HUES6 (cell line): ENCODE data around the gene UBE2D1.

ENCODE experiments used
- H3K27ac ChIP-seq: 2 replicates; pipeline ENCODE4 v1.7.0; 2013; ENCODE audit warnings: low read depth, mild to moderate bottlenecking, low read length, inconsistent platforms
- H3K27me3 ChIP-seq: 2 replicates; pipeline ENCODE4 v1.6.1; 2013; ENCODE audit warnings: low read length; ENCODE audit not compliant: control insufficient read depth, insufficient read depth
- H3K36me3 ChIP-seq: 2 replicates; pipeline ENCODE4 v1.6.1; 2013; ENCODE audit warnings: low read length; ENCODE audit not compliant: control insufficient read depth, insufficient read depth
- H3K4me1 ChIP-seq: 2 replicates; pipeline ENCODE4 v1.6.1; 2013; ENCODE audit warnings: low read length; ENCODE audit not compliant: control insufficient read depth, insufficient read depth
- H3K4me3 ChIP-seq: 2 replicates; pipeline ENCODE4 v1.5.1; 2013; ENCODE audit warnings: low read depth, low read length
- H3K9ac ChIP-seq: one replicate; pipeline ENCODE4 v1.6.1; 2013; ENCODE audit warnings: mild to moderate bottlenecking, low read length
- H3K9me3 ChIP-seq: 2 replicates; pipeline ENCODE4 v1.6.1; 2013; ENCODE audit warnings: low read depth, low read length; ENCODE audit not compliant: control insufficient read depth, insufficient read depth

Gene UBE2D1

DNA sequence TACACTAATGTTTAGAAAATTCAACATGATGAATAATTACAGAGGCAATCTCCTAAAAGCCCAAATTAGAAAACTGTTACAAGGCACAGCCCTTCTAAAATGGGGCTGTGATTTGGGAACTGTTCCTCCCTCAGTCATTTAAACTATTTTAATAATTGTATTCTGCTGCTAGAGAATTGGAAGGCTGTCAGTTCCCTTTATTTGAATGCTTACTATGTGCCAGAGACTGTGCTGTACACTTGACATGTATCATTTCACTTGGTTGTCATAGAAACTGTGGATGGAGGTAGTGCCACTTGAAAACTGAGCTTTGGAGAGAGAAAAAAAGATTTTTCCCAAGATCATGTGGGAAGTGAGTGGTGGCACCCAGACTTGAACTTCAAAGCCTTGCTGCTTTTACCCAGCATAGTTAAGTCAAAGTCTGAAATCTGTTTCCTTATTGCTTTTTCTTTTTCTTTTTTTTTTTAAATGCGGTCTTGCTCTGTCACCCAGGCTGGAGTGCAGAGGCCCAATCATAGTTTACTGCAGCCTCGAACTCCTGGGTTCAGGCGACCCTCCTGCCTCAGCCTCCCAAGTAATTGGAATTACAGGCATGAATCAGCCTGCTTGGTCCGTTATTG, 23.6 kb downstream of the UBE2D1 start:
- Histone ChIP-seq H3K36me3 (0 out of 2 replicates have a peak, but pooled peaks cover under 1% of the 10 kb centered on the region), H3K4me1 (peaks cover 2% of the 10 kb centered on the region; the same call in 1 of the 2 replicates), H3K4me3 (no peak overlapping the region)

DNA sequence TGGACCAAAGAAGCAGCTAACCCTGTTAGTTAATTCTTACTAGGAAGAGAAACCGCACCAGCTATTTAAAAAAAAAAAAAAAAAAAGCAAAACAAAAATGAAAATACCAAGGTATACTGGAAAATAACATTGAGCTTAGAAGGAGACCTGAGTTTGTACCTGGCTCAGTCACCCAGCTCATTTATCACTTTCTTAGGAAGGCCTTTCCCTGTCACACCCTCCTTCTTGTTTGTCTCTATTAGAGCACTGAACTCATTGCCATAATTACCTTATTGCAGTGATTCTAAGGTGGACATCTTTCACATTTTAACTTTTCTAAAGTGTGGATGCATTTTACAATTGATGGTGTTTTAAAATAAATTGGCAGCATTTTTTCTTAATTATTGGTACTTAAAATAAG, 24.1 kb downstream of the UBE2D1 start:
- Histone ChIP-seq H3K27me3 (no peaks in the 10 kb centered on the region), H3K4me3 (no peak overlapping the region), H3K9ac (no peak overlapping the region), H3K27ac (no peak overlapping the region), H3K4me1 (peaks cover 2% of the 10 kb centered on the region; the same call in 1 of the 2 replicates), H3K9me3 (no peaks in the 10 kb centered on the region), H3K36me3 (peaks cover 4% of the 10 kb centered on the region; the same call in 1 of the 2 replicates)

More for the DNA sequence above, 23.6 kb downstream of the UBE2D1 start:
- Histone ChIP-seq H3K9me3 (no peaks in the 10 kb centered on the region), H3K27ac (no peak overlapping the region), H3K27me3 (no peaks in the 10 kb centered on the region), H3K9ac (no peak overlapping the region)

DNA sequence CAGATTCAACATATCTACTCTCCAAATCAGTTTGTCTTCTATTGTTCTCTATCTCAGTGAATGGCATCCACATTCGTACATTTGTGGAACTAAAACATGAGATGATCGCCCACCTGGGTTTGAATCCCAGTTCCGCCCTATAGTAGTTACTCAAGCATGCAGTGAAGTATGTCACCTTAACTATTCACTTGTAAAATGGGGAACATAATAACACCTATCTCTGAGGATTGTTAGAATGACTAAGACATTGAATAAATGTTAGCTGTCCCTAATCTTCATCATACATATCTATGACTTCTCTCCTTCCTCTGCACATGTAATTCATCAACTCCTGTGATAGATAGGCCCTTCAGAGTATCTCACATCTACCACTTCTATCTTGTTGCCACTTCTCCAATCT, 24.7 kb downstream of the UBE2D1 start:
- Histone ChIP-seq H3K36me3 (peaks cover 8% of the 10 kb centered on the region), H3K9me3 (no peaks in the 10 kb centered on the region), H3K4me1 (peaks cover 2% of the 10 kb centered on the region; the same call in 1 of the 2 replicates), H3K9ac (no peak overlapping the region), H3K4me3 (no peak overlapping the region), H3K27ac (no peak overlapping the region), H3K27me3 (no peaks in the 10 kb centered on the region)

DNA sequence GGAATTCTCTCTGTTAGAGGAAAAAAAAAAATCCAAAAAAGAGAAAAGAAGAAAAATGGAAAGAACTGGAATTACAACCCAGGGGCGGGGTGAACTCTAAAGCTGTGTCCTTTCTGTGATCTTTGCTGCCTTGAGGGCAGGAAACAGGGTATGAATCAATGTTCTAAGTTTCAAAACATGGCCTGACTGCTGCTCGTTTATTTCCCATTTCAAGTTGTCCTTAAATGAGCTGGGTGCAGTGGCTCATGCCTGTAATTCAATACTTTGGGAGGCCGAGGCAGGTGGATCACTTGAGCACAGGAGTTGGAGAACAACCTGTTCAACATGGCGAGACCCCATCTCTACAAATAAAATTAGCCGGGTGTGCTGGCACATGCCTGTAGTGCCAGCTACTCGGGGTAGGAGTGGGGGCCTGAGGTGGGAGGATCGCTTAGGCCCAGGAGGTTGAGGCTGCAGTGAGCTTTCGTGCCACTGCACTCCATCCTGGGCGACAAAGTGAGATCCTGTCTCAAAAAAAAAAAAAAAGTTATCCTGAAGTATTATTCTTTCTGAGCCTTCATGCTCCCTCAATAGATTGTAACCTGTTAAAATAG, 25.7 kb downstream of the UBE2D1 start:
- Histone ChIP-seq H3K9me3 (no peaks in the 10 kb centered on the region), H3K36me3 (peaks cover 8% of the 10 kb centered on the region), H3K27me3 (no peaks in the 10 kb centered on the region), H3K4me1 (peaks cover 2% of the 10 kb centered on the region; the same call in 1 of the 2 replicates), H3K27ac (no peak overlapping the region), H3K9ac (no peak overlapping the region), H3K4me3 (no peak overlapping the region)

DNA sequence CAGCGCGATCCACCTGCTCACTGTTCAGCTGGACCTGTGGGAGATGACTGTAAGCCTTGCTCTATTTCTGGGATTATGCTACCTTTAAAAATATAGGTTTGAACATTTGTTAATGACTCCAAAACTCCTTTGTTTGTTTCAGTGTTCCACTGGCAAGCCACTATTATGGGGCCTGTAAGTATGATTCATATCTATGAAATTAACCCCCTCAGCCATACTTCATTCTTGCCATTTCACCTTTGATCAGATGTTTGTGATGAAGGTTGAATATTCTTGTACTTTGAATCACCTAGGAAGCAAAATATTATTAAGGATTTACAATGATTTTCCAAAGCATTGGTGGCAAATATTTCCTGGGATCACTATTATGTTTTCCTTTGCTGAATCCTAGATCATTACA, 26.5 kb downstream of the UBE2D1 start:
- H3K4me3 ChIP-seq, result no peak overlapping the region
- no peak overlapping the region for H3K27ac ChIP-seq
- H3K36me3 ChIP-seq, result peaks cover 8% of the 10 kb centered on the region
- no peak overlapping the region for H3K9ac ChIP-seq
- H3K9me3 ChIP-seq, result no peaks in the 10 kb centered on the region
- peaks cover 2% of the 10 kb centered on the region; the same call in 1 of the 2 replicates for H3K4me1 ChIP-seq
- no peaks in the 10 kb centered on the region for H3K27me3 ChIP-seq

DNA sequence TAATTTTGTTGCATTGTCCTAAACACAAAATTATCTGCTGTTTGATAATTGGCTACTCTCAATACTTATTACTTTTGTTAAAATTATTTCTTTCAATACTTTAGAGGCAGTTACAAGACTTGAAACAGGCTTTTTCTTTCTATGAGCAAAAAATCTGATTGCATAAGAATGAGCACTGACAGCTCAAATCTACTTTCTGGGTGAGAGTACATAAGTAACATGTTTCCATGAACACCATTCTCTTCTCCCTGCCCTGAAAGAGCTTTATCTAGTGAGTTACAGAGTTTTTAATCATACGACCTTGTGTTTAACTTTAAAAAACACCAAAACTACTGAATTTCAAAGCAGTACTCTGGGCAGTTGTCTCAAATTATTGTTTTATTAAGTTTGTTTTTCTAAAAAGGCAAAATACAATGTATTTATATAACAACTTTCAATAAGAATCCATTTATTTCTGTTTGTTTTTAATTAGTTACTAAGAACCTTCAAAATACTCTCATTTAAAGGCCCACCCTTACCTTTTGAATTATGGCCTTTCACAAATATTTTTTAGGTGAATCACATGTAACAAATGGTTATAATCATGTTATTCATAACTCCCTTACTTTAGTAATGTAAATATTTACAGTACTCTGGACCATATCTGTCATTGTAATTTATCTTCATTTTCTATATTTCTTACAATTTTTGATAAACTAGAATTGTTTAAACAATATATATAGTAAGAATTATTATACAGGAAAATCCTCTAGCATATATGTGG, 27.4 kb downstream of the UBE2D1 start:
- no peak overlapping the region for H3K9ac ChIP-seq
- peaks cover 2% of the 10 kb centered on the region; the same call in 1 of the 2 replicates for H3K4me1 ChIP-seq
- no peak overlapping the region for H3K27ac ChIP-seq
- H3K36me3 ChIP-seq, result peaks cover 8% of the 10 kb centered on the region
- H3K9me3 ChIP-seq, result no peaks in the 10 kb centered on the region
- no peak overlapping the region for H3K4me3 ChIP-seq
- no peaks in the 10 kb centered on the region for H3K27me3 ChIP-seq

DNA sequence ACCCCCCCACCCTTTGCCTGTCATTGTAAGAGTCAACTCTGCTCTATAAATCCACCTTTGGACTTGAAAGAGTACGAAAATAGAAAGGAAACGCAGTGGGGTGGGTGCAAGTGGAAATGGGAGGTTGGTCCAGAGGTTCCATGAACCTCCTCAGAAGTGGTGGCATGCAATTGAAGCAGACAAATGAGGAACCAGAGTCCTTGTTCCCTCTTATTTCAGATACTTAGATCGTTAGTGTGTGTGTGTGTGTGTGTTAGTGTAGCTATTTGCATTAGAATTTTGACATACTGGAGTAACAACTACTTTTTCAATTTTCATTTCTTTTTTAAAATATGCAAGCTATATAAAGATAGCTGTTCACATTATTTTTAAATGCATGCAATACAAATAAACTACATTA, 32.3 kb downstream of the UBE2D1 start:
- H3K9ac ChIP-seq, result no peak overlapping the region
- no peak overlapping the region for H3K4me3 ChIP-seq
- no peaks in the 10 kb centered on the region for H3K9me3 ChIP-seq
- no peaks in the 10 kb centered on the region for H3K27me3 ChIP-seq
- peaks cover 10% of the 10 kb centered on the region for H3K36me3 ChIP-seq
- H3K4me1 ChIP-seq, result no peaks in the 10 kb centered on the region
- no peak overlapping the region for H3K27ac ChIP-seq

DNA sequence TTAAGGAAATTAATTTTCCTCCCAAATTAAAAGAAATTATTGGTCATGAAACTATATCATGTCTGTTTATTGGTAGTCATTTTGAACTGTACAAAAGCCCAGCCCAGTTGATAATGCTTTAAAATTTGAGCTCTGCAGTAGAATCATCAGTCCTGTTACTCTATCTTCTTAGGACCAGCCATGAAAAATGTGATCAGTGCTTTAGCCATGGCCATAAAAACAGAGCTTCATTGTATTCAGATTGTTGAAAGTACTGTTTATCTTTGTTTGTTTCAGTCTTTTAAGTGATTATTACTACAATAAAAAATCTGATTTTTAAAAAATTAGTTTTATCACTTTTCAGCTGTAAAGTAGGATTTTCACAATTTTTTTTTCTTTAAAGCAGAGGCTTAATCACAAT, 36.7 kb downstream of the UBE2D1 start:
- H3K36me3 ChIP-seq, result 0 out of 2 replicates have a peak, but pooled peaks cover 3% of the 10 kb centered on the region
- no peak overlapping the region for H3K9ac ChIP-seq
- no peak overlapping the region for H3K27ac ChIP-seq
- no peaks in the 10 kb centered on the region for H3K4me1 ChIP-seq
- no peaks in the 10 kb centered on the region for H3K27me3 ChIP-seq
- H3K9me3 ChIP-seq, result no peaks in the 10 kb centered on the region
- no peak overlapping the region for H3K4me3 ChIP-seq

DNA sequence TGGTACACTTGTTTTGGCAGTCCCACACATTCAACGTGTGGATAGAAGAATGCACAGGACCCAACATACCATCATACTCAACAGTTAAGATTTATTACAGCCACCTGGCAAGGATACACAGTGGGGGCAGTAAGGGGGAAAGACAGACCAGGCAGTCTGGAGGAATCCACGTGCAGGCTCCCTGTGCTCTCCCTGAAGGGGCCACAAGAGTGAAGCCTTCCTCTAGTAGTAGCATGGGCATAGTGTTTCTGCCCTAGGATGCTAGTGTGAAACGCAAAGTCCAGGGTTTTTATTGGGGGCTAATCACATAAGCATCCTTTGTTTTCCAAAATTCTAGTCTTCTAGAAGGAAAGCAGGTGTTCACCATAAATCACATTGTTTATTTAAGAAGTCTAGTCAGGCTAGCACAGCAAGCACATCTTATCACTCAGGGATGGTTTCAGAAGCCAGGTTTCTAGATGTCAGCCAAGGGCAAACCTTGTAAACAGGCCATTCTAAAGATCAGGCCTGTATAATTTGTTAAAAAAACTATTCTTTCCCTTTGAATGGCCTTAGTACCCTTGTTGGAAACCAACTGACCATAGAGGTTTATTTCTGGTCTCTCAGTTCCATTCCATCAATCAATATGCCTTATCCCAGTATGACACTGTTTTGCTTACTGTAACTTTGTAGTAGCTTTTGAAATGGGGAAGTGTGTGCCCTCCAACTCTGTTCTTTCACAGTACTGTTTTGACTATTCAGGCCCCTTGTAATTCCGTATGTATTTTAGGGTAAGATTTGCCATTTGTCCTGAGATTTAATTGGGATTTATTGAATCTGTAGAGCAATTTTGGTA, 38.0 kb downstream of the UBE2D1 start:
- Histone ChIP-seq H3K36me3 (0 out of 2 replicates have a peak, but pooled peaks cover 3% of the 10 kb centered on the region), H3K4me1 (no peaks in the 10 kb centered on the region), H3K27ac (no peak overlapping the region), H3K9ac (no peak overlapping the region), H3K4me3 (no peak overlapping the region), H3K27me3 (no peaks in the 10 kb centered on the region), H3K9me3 (no peaks in the 10 kb centered on the region)

DNA sequence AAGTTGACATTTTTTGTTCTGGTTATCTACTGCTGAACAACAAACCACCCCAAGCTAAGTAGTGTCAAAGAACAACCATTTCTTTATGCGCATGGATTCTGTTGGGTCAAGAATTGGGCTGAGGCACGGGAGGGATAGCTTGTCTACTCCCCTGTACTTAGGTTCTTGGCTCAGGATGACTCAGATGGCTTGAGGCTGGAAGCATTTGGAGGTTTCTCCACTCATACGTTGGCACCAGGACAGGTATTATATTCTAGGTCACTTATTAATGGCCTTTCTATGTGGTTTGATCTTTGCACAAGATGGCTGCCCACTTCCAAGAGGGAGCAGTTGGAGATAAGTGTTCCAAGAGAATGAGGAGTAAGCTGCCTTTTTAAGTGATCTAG, 38.6 kb downstream of the UBE2D1 start:
- Histone ChIP-seq H3K27me3 (no peaks in the 10 kb centered on the region), H3K9ac (no peak overlapping the region), H3K9me3 (no peaks in the 10 kb centered on the region), H3K4me3 (no peak overlapping the region), H3K36me3 (0 out of 2 replicates have a peak, but pooled peaks cover 3% of the 10 kb centered on the region), H3K4me1 (no peaks in the 10 kb centered on the region), H3K27ac (no peak overlapping the region)
